WI38 (cell line): ENCODE measurements around the gene SLC35B4.

Experiments used
- H3K4me3 ChIP-seq: 2 replicates; pipeline ENCODE4 v1.5.1; 2011; ENCODE audit warnings: low read depth, mild to moderate bottlenecking, control low read depth, low read length
- TF ChIP-seq, protein P1 (sequence below): IDR thresholded peaks from 2 replicates; pipeline ENCODE4 v1.5.1; 2012; ENCODE audit warnings: low read depth, mild to moderate bottlenecking, control low read depth, low read length

SLC35B4 gene

DNA sequence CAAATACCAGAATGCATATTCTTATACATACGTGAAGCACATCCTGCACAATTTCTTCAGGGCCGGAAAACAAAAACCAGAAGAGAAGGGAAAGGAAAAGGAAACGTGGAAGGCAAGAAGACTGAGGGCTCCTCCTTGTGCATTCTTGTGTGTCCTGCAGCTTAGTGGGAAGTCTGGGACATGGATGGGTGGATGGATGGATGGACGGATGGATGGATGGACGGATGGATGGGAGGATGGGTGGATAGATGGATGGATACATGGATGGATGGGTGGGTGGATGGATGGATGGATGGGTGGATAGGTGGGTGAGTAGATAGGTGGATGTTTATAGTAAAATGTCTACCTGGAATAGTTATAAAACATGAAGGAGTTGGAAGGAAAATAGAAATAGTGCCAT, 30.8 kb upstream of the SLC35B4 start:
- TF ChIP-seq, protein P1, sequence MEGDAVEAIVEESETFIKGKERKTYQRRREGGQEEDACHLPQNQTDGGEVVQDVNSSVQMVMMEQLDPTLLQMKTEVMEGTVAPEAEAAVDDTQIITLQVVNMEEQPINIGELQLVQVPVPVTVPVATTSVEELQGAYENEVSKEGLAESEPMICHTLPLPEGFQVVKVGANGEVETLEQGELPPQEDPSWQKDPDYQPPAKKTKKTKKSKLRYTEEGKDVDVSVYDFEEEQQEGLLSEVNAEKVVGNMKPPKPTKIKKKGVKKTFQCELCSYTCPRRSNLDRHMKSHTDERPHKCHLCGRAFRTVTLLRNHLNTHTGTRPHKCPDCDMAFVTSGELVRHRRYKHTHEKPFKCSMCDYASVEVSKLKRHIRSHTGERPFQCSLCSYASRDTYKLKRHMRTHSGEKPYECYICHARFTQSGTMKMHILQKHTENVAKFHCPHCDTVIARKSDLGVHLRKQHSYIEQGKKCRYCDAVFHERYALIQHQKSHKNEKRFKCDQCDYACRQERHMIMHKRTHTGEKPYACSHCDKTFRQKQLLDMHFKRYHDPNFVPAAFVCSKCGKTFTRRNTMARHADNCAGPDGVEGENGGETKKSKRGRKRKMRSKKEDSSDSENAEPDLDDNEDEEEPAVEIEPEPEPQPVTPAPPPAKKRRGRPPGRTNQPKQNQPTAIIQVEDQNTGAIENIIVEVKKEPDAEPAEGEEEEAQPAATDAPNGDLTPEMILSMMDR, result no peak
- H3K4me3 ChIP-seq, result no peak overlapping the region

DNA sequence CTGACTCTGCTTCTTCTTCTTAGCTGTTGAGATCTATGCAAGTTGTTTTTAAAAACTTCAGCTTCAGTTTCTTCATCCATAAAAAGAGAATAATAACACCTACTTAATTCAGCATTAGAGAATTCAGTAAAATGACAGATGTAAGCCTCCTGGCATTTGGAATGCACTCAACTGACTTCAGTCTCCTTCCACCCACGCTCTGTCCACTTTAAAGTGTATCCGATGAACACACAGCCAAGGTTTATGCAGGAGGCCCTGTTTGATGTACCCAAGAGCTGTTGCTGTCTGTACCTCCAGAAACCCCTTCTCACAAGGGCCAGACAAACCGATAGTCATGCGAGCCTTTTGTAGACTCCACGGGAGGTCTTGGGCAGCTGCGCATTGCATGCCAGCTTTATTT, 27.1 kb upstream of the SLC35B4 start:
- no peak overlapping the region for H3K4me3 ChIP-seq
- TF ChIP-seq, protein P1, result no peak

DNA sequence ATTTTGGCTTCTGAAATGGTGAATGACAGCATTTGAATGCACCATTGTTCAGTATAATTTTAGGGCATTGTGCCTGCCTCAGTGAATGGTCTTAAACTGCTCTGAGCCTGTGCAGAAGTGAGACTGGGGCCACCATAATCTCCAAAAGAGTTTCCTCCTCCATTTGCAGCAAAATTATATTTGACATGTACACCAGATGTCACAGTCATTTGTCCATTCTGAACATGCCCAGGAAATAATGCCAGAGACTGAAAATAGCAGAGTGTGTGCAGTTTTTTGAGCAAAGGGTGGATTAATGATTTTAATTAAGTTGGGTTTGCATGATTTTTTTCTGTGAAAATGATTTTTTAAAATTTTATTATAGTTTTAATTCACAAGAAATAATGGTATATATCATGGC, 26.4 kb upstream of the SLC35B4 start:
- TF ChIP-seq, protein P1, result no peak
- no peak overlapping the region for H3K4me3 ChIP-seq

DNA sequence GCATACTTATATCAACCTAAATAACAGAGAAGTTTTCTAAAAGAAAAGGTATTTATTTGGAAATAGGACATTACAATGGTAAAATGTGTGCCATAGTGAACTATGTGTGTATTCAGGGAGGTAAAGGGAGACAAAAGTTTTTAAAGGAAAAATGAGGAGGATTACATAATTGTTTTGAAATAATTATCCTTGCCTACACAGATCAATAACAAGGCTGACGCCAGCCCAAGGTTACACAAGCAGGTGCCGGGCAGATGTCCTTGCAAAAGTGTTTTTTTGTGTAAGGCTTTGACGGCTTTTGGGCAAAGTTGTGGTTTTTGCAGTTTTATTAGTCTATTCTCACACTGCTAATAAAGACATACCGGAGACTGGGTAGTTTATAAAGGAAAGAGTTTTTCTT, 22.7 kb upstream of the SLC35B4 start:
- TF ChIP-seq, protein P1, result no peak

DNA sequence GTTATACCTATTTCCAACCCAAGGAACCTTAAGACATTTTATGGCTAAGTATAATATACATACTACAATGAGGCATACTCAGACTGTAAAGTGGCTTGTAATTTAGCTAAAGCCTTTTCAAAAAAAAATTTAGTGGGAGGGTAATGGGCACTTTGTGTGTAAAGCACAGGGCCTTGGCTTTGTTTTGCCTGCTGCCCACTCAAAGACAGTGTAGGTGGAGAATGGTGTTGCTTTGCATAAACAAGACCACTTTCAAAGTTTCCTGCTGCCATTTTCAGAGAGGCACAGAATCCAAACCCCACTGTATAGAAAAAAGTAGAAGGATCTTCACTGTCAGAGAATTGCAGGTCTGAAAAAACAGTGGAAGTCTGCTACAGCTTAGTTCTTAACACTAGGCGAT, 21.2 kb upstream of the SLC35B4 start:
- TF ChIP-seq, protein P1, result no peak
- no peak overlapping the region for H3K4me3 ChIP-seq

More for the DNA sequence above, 22.7 kb upstream of the SLC35B4 start:
- H3K4me3 ChIP-seq, result no peak overlapping the region

DNA sequence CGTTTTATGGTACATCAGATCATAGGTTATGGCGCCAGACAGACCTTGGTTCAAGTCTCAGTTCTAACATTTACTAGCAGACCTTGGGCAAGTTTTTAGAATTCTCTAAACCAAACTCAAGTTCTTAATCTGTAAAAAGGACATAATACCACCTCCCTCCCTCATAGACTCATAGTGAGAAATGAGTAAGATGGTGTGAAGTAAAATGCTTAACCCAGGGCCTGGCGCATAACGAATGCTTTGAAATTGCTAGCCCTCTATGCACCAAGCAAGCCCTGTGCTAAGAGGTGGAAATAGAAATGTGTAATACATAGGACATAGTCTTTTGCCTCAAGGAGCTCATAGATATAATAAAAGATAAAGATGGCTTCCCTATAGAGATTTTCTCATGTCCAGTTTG, 17.7 kb upstream of the SLC35B4 start:
- TF ChIP-seq, protein P1, result no peak
- no peak overlapping the region for H3K4me3 ChIP-seq

DNA sequence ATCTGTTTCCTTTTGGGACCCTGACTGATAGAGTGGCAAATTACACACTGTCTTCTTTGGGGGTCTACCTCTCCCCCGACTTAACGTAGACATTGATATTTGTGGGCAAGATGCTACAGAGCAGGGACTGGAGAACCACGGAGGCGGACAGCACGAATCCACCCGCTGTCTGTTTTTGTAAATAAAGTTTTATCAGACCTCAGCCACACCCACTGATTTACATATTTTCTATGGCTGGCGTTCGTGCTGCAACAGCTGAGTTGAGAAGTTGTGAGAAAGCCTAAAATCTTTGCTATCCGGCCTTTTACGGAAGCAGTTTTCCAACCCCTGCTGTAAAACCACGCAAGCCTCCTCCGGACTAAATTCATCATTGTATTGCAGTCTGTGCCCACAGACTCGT, 17.2 kb upstream of the SLC35B4 start:
- no peak overlapping the region for H3K4me3 ChIP-seq
- TF ChIP-seq, protein P1, result no peak
